Caki2 (cell line): ENCODE results near the gene SPACA9. TPM values are rescaled to one million over a fixed set of nuclear protein-coding genes. Genes with fewer than 3 reads are reported as not detected.

Experiments used
- DNase-seq: peaks from one replicate; pipeline ENCODE4 v3.0.0-alpha.2; 2015; ENCODE audit warnings: low read depth
- in situ Hi-C: cut with HindIII; loops from 2 replicates; pipeline ENCODE4 v1.10.0; 2016; ENCODE audit warnings: low sequenced_read_pairs, low pct_unique_long_range_greater_than_20kb, mixed read lengths
- total RNA-seq: library from RNA; depleted of rRNA; stranded (reverse); fragments of >200 nt; shearing (Covaris generic); gene quantifications from 2 replicates; pipeline ENCODE4 v1.2.3, GENCODE V29; 2014; ENCODE audit warnings: low replicate concordance; rRNA removed

Gene SPACA9
- total RNA-seq, 1 experiment from 2014 or later: 2.2 TPM

DNA sequence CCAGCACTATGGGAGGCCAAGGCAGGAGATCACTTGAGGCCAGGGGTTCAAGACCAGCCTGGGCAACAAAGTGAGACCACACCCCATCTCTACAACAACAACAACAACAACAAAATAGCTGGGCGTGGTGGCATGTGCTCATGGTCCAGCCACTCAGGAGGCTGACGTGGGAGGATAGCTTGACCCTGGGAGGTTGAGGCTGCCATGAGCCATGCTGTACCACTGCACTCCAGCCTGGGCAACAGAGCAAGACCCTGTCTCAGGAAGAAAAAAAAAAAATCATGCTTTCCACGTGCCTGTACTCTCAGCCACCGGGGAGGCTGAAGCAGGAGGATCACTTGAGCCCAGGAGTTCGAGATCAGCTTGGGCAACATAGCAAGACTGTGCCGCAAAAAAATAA lies 36.2 kb downstream of the SPACA9 start:
- DNase-seq: no peak
- in situ Hi-C loops: no loop called here

DNA sequence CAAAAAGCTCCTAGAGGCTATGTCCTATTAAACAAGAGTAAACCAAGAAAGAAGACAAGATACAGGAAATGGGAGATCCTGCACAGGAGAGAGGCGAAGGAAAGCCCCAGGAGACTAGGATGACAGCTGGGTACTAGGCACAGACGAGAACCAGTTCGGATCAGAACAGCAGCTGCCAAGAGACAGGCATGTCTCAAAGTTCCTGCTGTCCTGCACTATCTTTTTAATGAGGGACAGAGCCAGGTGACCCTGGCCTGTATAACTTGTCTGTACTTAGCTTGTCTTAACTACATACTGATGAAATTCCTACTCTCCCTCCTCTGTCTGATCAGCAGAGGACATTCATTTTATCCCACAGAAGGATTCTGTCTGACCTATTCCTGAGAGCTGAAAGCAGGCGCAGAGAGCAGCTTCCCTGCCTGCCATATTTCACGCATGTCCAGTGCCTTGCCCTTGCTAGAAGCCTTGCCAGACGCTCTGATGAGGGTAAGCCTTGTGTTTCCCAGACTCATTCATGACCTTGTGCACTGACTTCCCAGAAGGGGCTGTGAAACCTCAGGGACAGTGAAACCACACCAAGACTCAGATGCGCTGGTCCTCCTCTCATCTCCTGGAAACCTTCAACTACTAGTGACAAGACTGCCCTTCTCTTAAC lies 41.0 kb downstream of the SPACA9 start:
- in situ Hi-C loops: no loop called here
- DNase-seq: no peak

DNA sequence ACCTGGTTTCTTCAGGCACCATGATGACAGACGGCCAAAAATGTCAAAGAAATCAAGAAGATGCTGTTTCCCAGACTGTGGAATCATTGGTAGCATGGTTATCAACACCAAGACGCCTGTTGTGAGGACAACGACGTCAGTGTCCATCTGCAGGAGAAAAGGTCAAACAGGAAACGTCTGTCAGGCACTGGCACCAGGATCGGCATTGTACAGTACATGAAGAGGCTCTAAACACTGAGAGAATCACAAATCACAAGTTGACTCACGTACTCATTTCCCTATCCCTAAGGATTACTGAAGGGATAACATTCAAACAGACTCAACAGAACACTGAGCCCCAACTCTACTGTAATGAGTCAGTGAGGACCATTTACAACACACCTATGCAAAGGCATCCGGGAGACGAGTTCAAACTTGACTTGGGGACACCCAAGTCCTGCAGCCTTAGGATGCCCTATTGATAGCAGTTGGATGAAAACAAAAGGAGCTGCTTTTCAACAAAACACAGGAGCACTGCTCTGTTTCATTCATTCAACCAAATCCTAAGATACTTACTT lies 44.7 kb downstream of the SPACA9 start:
- in situ Hi-C loops: no loop called here
- no peak for DNase-seq

DNA sequence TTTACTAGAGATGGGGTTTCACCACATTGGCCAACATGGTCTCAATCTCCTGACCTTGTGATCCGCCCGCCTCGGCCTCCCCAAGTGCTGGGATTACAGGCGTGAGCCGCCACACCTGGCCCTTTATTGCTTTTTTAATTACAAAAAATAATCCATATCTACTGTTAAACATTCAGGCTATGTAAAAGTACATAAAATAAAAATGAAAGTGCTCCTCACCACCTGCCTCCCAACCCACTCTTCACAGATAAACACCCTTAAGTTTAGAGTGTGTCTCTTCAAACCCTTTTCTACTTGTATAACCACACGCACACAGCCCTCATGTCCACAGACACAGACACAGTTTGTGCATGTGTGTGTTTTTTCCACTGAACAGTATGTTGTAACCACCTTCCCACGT lies 49.0 kb downstream of the SPACA9 start:
- DNase-seq: no peak
- in situ Hi-C loops: no loop called here

DNA sequence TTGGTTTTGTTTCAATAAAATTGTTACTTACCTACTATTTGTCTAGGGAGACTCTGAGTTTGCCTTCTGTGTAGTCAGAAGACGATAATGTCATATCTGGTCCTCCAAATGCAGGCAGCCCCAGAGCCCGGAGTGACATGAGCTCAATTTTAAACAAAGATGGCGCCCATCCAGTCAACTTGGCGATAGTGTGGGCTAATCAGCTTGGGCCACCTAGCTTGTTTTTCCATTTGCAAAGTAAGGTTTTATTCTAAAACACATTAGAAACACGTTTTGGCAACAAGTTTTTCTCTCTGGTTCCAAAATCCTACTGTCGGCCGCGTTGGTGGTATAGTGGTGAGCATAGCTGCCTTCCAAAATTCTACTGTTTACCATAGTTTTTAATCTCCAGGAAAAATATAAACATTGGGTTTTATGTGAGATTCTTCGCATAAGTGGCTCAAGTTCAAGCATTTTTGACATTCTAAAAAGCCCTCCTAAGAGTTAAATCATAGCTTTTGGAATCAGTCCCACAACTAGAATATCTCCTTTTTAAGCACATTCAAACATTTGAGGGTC lies 52.6 kb downstream of the SPACA9 start:
- no peak for DNase-seq
- in situ Hi-C loops: no loop called here

DNA sequence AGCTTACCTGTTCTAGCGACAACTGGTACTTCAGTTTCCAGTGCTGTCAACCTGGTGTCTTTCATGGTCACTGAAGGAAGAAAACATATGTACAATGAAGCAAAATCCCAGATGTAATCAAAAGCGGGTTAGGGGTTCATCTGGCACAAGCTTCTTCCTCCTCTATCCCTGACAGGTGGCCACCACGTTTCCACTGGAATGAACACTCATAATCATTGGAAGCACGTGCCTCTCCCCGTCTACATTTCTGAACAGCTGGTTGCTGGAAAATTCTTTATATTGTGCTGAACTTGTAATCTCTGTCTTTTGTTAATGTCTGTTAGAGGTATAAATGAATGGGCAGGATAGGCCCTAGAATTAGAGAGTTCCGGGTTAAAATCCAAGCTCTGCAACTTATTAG lies 56.3 kb downstream of the SPACA9 start:
- no peak for DNase-seq
- in situ Hi-C loops: no loop called here

DNA sequence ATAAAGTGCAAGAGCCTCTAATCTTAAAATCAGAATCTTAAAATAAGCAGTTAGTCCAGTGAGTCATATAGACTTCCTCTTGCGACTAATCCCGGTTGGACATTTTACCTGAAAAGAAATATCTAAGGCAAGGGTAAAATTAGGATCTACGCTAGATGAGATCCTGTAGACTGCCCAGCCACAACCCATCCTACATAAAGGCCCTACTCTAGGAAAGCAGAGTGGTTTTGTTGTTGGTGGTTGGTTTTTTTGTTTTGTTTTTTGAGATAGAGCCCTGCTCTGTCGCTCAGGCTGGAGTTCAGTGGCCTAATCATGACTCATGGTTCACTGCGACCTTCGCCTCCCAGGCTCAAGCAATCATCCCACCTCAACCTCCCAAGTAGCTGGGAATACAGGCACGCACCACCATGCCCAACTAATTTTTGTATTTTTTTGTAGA lies 58.8 kb downstream of the SPACA9 start:
- in situ Hi-C loops: no loop called here

DNA sequence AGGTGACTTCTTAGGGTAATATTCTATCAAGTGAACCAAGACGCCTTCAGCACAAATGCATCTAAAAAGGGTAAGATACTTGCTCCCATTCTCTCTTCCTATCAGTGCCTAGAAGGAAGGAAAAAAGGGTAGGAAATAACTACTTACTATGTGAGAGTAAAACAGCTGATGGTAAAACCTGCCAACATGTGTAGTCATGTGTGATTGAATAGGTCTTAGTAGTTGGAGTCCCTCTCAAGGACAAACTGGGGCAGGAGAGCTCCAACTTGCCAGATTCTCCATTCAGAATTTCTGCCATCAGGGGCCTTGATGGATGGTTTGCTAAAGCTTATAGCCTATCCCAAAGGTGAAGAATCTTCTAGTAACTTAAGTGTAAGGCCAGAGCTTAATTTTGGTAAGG lies 60.5 kb downstream of the SPACA9 start:
- in situ Hi-C loops: no loop called here
- DNase-seq: no peak

More for the DNA sequence above, 58.8 kb downstream of the SPACA9 start:
- DNase-seq: no peak

Other genes starting within 250 kb of the SPACA9 start
- gene DDX31, start 208.9 kb upstream of the SPACA9 start, total RNA-seq: 3.9 and 14.2 TPM in 2 replicates
- 8.2 and 13.5 TPM in 2 replicates for gene GTF3C4, start 208.4 kb upstream of the SPACA9 start, total RNA-seq
- gene AK8, start 614 bp upstream of the SPACA9 start, total RNA-seq: 0.58 and 2.6 TPM in 2 replicates
- gene TSC1, start 65.7 kb downstream of the SPACA9 start, total RNA-seq: 7.8 and 8.6 TPM in 2 replicates
- not detected in 2 replicates for gene GFI1B, start 99.8 kb downstream of the SPACA9 start, total RNA-seq
- gene GTF3C5, start 152.1 kb downstream of the SPACA9 start, total RNA-seq: 162 and 206 TPM in 2 replicates
- gene CEL, start 183.1 kb downstream of the SPACA9 start, total RNA-seq: 0.10 and 0.61 TPM in 2 replicates
- 11.1 and 18.6 TPM in 2 replicates for gene RALGDS, start 242.3 kb downstream of the SPACA9 start, total RNA-seq